ENCODE measurements around the gene DDX23. TPM values are rescaled to one million over a fixed set of nuclear protein-coding genes. Genes with fewer than 3 reads are reported as not detected.
"Not testable (repeated sequence)": the region's sequence is repeated elsewhere in the genome, so short reads cannot be mapped to it uniquely, and the experiment has no call there.

Gene DDX23
- polyA plus RNA-seq, 10 donors, result 51.5 to 73.6 (median 64.5) TPM

DNA sequence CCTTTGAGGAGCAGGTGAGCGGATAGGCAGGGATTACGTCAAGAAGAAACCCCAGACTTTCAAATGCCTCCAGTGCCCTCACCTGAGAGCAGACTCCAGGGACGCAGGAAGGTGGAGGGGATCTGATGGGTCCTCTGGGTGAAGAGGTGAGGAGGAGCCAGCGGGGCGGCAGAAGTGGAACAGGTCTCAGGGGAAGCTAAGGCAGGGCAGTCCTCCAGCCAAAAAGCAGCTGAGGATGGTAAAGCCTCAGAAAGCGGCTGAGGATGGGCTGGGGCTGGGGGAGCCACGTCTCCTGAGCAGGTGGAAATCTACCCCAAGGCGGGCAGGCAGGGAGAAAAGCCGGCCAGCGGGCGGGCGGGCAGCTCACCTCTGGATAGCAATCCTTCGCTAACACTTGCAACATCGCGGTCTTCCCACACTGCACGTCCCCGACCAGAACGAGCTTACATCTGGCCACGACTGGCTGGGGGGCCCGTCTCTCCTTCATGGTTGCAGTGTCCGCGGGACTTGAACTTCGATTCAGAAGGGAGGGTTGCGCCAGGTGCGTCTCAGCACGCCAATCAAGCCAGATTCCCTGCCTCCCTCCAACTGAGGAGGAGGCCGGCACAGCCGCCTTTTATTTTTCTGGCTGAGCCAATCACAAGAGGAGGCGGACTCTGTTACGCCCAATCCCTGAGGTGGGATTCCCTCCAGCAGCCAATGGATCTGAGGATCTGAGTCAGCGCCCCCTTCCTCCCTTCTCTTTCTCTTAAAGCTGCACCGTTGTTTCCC is 13.5 kb upstream of the DDX23 start, which contains the start of gene RND1:
Gene RND1, minus strand, starts transcription at position 590 of the 771 bp plus-strand sequence. Its CDS starts 103 bp downstream, at position 487.
- peak; percentile 89 to 97 (median 91) for DNase-seq

DNA sequence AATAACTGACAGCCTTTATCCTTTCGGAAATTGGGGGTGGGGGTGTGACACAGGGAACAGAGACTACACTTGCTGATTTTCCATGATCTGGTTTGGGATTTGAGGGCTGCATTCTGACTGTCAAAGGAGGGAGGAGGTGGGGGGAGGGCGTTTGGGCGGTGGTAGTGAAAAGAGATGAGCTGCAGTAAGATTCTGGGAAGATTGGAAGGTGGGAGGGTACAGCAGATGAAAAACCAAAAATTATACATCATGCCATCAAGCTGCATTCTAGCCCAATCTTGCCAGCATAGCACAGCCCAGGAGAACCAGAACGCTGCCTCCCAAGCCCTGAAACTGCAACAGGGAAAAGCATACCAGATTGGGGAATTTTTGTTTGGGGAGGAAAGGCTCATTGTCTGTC is 11.3 kb upstream of the DDX23 start:
- DNase-seq, result no peak

DNA sequence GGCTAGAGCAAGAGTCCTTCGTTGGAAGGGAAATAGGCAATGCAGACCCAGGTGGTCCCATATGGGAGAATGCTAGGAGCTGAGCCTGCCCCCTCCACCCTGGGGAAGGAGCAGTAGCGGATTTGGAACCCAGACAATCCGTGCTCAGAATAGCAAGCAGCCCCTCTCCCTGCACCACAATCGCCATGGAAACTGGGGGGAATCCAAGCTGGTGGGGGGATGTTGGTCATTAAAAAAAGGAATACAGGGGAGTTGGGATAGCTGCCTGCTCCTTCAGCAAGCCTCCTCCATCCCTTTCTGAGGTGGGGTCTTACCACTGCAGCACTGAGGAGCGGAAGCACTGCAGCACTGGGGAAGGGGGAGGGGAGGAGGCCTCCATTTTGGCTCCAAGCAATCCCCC is 10.8 kb upstream of the DDX23 start:
- DNase-seq, result no peak

DNA sequence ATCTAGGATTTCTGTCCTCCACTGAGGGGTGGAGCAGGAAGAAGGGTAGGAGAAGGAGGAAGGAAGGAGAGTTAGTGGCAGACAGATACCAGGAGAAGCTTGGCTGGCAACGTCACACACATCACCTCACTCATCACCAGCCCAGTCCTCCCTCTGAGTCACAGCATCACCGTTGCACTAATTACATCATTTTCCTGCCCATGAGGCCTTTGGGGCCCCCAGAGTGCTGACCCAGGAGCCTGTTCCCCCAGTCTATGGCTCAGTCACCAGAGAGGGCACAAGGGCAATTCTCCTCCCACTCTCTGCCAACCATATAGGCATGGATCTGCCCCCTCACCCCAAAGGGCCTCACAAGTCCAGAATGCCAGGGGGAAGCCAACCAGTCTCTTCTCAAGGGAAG is 9.1 kb upstream of the DDX23 start:
- DNase-seq, result no peak

DNA sequence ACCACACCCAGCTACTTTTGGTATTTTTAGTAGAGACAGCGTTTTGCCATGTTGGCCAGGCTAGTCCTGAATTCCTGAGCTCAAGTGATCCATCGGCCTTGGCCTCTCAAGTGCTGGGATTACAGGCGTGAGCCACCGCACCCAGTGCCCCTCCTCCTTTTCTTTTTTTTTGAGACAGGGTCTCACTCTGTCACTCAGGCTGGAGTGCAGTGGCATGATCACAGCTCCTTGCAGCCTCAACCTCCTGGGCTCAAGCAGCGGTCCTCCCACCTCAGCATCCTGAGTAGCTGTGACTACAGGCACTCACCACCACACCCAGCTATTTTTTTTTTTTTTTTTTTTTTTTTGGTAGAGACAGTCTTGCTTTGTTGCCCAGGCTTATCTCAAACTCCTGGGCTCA is 8.3 kb upstream of the DDX23 start:
- not testable (repeated sequence) for DNase-seq

DNA sequence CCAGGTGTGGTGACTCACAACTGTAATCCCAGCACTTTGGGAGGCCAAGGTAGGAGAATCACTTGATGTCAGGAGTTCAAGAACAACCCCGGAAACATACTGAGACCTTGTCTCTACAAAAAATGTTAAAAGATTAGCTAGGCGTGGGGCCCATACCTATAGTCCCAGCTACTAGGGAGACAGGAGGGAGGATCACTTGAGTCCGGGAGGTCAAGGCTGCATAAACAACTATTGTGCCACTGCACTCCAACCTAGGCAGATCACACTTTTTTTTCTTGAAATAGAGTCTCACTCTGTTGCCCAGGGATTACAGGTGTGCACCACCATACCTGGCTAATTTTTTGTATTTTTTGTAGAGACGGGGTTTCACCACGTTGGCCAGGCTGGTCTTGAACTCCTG is 7.6 kb upstream of the DDX23 start:
- no peak for DNase-seq

DNA sequence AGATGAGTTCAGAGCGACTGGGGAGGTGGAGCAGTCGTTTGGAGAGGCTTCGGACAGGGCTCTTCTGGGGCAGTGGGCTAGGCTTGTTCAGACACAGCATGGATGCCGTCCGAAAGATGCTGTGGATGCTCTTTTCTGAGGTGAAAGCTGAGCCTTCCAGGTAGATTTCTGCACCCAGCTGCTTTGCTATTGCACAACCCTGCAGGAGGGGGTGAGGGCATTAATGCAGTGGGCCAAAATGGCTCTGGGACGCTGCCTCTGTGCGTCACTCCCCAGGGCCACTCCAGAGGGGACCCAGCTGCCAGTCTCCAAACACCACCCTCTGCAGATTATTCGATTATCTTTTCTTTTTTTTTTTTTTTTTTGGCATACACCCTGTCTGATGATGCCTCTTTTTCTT is 6.1 kb upstream of the DDX23 start:
- DNase-seq, result no peak

DNA sequence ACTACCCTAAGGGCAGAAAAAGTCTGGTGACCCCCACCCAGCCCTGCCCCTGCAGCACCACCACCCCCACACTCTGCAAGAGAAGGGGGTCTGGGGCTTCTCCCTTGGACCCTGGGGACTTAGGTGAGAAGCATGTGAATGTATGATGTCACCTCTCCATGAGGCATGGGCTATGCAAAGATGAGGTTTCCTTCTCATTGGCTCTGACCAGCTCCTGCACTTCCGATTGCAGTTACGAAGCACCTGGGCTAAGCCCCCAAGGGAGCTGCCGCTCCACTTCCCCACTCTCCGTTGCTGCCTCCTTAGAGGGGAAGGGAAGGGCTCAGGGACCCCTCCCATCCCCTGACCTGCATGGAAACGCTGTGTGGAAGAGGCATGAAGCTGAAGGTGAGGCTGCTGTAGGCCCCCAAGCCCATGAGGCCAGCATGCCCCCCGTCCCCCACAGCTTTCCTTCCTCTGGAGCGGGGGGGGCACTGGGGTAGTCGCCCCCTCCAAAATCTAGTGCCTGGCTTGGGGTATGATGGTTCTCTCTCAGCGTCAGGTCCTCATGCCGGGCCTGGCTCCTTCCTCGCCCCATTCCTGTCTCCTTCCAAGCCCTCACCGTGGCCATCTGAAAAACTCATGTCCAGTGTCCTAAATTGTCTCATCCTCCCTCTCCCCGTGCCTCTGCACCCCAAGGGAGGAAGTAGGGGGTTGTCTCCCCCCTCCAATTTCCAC is 5.5 kb upstream of the DDX23 start:
- DNase-seq, result no peak

DNA sequence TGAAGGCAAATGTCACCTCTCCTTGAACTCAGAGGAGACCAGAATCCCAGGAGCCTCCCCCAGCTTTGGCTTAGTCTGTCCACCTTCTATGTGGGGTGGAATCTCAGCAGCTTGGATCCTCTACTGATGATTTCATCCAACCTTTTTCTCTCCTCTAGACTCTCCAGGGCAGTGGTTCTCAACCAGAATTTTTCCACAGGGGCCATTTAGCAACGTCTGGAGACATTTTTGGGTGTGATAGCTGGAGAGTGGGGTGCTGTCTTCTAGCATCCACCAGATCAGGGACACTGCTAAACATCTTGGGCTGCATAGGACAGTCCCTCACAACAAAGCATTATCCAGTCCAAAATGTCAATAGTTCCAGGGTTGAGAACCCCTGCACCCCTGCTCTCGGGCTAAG is 4.4 kb upstream of the DDX23 start:
- DNase-seq, result no peak

DNA sequence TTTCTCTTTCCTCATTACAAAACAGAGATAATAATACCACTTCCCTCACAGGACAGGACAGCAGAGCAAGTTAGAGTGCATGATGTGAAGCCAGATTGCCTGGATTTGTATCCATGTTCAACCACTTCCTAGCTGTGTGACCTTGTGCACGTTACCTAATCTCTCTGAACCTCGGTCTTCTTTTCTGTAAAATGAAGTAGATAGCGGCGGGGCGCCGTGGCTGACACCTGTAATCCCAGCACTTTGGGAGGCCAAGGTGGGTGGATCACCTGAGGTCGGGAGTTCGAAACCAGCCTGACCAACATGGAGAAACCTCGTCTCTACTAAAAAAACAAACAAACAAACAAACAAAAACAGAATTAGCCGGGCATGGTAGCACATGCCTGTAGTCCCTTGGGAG is 3.0 kb upstream of the DDX23 start:
- not testable (repeated sequence) for DNase-seq

DNA sequence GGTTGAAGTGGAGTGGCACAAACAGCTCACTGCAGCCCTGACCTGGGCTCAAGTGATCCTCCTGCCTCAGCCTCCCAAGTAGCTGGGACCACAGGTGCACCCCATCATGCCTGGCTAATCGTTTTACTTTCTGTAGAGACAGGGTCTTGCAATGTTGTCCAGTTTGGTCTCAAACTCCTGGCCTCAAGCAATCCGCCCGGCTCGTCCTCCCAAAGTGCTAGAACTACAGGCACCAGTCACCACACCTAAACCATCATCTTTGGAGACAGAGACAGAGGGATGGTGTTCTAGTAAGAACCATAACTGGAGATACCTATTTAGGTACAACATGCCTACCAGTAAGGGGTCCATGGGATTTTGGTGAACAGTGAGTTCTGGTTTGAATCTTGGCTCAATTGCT is 2.5 kb upstream of the DDX23 start:
- no peak for DNase-seq

DNA sequence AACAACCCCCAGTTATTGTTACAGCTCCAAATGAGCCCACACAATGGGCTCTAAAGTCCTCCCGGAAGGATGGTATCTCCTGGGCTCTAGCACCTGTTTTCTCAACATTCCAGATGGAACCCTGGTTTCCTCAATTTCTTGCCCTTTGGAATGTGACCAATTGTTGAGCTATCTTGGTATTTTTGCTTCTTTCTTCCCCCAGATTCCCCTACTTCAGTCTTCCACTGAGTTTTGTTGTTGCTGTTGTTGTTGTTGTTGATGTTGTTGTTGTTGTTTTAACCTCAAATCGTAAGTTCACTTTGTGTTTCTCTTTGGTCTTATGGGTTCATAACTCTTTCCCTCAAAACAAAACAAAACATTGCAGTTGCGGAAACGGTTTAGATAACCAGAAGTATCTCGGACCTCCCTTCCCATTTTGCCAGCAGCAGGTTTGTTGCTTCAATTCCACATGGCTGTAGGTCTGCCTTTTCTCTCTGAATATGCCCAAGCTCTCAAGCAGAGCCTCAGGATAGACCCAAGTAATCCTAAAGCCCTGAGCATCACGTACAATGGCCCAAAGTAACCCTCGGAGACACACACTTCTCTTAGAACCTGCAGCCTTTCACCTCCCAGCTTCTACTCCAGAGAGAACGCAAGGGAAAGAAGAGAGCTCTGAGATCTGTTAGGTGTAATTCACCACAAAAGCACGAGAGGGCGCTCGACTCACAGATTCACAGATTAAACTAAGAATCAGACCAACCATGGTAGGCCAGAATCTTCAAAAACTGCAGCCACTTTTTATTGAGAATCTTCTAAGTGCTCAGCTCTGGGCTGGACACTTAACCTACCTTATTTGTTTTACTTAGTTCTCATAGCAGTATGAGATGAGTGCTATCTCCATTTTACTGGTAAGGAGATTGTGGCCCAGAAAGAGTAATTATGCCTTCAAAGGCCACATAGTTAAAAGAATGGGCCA is 1.0 kb upstream of the DDX23 start:
- peak; percentile 93 to 96 (median 94) for DNase-seq

DNA sequence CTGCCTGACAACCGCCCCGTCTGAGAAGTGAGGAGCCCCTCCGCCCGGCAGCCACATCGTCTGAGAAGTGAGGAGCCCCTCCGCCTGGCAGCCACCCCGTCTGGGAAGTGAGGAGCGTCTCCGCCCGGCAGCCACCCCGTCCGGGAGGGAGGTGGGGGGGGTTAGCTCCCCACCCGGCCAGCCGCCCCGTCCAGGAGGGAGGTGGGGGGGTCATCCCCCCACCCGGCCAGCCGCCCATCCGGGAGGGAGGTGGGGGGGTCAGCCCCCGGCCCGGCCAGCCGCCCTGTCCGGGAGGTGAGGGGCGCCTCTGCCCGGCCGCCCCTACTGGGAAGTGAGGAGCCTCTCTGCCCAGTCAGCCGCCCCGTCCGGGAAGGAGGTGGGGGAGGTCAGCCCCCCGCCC is 9.9 kb downstream of the DDX23 start:
- DNase-seq, result not testable (repeated sequence)

DNA sequence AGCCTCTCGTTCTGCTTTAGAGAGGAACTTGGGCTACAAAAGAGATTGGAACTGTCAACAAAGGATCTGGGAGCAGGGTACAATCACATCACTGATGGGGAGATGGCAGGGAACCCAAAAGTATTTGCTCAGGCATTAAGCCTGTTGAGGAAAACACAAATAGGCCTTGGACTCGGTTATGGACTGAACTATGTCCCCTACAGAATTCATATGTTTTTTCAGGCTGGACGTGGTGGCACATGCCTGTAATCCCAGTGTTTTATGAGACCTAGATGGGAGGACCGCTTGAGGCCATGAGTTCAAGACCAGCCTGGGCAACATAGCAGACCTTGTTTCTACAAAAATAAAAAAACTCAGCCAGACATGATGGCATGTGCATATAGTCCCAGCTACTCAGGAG is 13.9 kb downstream of the DDX23 start:
- no peak for DNase-seq

DNA sequence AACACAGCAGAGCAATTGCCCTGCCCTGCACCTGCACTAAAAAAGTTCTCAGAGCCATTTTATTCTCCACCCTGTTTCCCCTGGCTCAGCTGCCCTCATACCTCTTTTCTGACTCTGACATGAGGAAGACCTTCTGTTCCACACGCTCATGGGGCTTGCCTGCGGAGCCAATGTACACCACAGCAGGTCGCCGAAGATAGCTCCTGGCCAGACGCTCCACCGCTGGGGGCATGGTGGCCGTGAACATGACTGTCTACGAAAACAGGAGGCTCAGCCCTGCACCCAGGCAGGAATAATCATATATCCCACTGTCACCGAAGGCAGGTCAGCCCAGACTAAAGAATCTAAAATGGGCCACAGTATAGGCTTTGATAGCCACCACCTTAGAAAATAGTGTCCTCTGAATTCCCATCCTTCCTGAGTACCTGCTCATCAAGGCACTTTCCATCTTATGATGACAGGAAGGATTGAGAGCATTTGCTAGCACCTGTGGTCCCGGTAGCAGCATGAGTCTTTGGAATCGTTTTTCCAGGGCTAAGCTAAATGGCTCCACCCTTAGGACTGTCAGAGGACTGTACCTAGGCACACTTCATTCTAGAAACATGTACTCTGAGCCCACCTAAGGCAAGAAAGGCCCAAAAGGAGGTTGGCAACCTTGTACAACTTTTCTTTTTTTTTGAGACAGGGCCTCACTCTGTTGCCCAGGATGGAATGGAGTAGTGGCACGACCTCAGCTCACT is 19.5 kb downstream of the DDX23 start:
- no peak for DNase-seq

DNA sequence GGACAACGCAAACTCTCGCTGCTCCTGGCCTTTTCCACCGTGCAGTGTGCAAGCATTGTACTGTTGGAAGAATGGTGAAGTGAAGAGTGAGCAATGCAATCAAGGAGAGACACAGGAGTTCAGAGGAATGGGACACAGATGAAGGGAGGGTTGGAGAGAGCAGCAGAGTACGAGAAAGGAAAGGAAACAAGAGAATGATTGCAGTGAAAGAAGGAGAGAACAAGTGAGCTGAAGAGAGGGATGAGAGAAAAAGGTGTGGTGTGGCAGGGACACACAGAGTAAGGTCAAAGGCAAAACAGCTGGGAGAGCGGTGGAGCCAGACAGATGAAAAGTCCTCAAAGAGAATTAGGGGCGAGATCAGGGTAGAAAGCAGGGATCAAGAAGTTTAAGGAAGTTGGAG is 20.7 kb downstream of the DDX23 start:
- DNase-seq, result no peak

DNA sequence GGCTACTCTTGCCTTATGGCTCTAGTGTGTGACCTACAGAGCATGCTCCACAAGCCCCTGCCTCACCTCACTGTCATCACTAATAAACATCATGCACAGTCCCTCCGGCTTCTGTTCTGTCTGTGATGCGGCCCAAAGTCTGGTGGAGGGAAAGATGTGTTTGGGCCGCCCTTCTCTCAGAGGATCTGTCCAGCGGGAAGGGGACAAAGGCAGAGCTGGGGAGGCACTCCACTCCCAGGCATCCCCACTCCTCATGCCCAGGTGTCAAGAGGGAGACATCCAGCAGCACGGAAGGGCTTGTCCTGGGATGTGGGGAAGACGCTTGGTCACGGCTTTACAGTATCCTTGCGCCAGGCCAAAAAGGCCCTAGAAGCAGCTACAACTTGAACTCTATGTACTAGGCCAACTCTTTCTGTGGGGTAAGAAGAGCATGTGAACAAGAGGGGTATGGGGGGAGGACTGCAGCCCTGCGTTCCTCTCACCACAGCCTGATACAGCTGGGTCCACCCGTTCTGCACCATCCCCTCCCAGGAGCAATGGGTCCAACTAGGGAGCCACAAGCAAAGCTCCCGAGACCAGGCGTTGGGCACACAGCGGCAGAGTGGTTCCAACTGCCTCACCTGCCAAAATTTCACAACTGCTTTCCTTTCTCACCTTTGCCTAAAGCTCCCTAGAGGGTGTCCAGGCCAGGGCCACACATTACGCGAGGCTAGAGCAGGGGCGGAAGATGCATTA is 23.0 kb downstream of the DDX23 start:
- no peak for DNase-seq

DNA sequence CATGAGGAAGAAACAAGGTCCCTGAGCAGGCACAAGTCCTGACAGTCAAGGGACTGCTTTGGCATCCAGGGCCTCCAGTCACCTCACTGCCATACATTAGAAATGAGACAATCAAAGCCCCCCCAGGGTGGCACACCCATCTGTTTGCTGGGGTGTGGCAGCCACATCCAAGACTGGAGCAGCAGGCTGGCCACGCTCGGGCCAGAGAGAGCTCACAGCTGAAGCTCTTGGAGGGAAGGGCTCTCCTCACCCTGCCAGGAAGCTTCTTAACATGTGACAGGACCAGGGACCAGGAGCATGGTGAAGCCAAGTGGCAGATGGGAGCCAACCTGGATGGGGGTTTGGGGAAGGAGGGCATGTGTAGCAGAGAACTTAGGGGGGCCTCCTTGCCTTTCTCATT is 23.7 kb downstream of the DDX23 start:
- DNase-seq, result no peak

DNA sequence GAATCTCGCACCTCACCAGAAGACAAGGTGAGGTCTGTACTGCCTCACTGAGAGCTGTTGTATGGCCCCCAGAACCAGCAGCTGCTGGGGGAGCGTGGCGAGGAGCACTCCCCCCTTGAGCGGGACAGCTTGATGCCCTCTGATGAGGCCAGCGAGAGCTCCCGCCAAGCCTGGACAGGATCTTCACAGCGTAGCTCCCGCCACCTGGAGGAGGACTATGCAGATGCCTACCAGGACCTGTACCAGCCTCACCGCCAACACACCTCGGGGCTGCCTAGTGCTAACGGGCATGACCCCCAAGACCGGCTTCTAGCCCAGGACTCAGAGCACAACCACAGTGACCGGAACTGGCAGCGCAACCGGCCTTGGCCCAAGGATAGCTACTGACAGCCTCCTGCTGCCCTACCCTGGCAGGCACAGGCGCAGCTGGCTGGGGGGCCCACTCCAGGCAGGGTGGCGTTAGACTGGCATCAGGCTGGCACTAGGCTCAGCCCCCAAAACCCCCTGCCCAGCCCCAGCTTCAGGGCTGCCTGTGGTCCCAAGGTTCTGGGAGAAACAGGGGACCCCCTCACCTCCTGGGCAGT is 24.4 kb downstream of the DDX23 start:
- no peak for DNase-seq

DNA sequence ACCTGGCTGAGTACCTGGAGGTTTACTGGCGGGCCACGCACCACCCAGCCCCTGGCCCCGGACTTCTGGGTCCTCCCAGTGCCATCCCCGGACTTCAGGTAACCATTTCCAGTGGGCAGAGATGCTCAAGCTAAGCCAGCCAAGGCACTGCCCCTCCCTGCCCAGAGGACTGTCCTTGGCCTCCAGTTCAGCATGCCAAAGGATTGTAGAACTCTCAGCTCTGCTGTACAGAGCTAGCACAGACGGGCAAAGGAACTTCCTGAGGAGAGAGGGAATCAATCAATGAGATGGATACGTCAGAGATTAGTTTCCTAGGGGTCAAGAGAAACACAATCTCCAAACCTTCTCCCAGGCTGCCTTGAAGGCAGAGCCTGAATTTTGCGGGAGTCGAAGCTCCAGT is 24.9 kb downstream of the DDX23 start:
- DNase-seq, result no peak

Measured in muscle of back (tissue), 11 donors.